ENCODE data around the gene CCL7. TPM values are rescaled to one million over a fixed set of nuclear protein-coding genes. Genes with fewer than 3 reads are reported as not detected.

CCL7 gene
- total RNA-seq, 1 donor from 2014 or later, result not detected

DNA sequence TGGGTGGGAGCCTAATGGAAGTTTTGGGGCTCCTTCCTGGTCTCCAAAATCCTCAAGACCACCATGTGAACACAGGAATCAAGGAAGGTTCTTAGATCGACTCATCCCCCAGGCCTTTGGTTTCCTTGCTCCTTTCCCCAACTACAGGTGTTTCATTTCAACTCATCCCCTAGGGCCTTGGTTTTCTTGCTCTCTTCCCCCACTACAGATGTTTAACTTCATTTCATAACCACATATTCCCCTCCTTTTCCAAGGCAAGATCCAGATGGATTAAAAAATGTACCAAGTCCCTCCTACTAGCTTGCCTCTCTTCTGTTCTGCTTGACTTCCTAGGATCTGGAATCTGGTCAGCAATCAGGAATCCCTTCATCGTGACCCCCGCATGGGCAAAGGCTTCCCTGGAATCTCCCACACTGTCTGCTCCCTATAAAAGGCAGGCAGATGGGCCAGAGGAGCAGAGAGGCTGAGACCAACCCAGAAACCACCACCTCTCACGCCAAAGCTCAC, 15.3 kb downstream of the CCL7 start, which contains the start of gene CCL11:
TSS of gene CCL11 (plus strand) at position 457 of the 507 bp plus-strand sequence. CDS start 67 bp downstream, outside the sequence.
- no peak for DNase-seq (ENCODE audit: low read depth in 2 of 2)

DNA sequence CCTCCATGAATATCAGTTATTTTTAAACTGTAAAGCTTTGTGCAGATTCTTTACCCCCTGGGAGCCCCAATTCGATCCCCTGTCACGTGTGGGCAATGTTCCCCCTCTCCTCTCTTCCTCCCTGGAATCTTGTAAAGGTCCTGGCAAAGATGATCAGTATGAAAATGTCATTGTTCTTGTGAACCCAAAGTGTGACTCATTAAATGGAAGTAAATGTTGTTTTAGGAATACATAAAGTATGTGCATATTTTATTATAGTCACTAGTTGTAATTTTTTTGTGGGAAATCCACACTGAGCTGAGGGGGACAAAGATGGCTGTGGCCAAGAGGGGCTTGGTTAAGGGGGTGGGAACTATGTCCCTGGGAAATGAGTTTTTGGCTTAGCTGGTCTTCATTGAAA, 17.9 kb downstream of the CCL7 start:
- peak in 1 of 2 donors; percentile 6 for DNase-seq (ENCODE audit: low read depth in 2 of 2)

DNA sequence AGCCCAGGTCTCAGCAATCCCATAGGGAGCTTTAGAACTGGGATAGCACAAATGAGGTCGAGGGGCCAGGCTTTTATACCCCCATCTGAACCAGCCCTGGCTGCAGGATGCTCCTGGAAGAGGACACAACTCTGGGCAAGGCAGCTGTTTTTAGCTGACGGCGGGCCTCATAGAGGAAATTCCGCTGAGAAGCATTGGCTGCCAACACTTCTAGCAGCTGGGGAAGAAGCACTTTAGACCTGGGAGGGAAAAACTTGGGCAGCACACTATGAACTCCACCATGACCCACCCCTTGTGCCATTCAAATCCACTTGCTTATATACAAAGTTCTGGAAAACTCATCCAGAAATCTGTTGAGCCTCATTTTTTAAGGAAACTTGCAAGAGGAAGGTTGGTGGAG, 20.6 kb downstream of the CCL7 start:
- no peak for DNase-seq (ENCODE audit: low read depth in 2 of 2)

DNA sequence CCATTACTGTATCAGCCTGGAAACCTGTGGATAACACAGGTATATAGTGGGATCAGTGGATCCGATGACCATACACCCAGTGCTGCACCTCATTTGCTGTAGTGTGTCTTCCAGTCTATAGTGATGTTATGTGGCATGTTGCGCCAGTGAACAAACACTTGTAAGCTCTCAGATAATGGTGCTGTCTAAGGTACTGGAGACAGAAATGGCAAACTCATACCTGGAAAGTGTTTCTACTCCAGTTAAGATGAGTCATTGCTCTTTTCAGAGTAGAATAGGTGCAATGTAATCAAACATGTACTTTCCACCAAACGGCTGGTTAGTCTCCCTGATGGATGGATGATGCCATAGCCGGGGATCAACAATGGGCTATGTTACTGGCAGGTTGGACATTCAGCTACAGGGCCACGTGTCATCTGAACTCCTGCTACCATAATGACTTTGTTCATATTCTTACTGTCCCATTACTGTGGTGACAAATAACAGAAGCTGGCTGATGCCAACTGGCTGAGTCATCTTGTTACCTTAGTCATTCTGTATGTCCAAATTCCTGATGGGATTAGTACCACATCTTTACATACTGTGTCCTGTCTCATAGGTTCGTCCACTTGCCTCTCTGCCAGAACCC, 21.8 kb downstream of the CCL7 start:
- no peak for DNase-seq (ENCODE audit: low read depth in 2 of 2)

DNA sequence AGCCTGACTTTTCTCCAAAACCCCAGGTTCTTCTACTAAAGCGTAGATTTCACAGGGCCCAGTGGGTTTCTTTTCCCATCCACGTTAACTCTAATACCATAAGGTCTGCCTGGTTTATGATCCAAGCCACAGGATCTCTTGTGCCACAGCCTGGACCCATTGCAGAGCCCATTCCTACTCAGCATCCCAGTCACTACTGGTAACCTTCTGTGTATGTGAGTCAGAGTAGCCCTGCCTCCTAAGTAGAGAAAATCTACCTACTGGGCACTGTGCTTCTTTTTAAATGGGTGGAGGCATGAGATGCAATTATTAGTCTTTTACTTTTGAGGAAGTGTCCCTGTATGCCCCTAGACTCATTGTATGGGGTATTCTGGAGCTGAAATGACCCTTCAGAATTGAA, 29.0 kb downstream of the CCL7 start:
- no peak for DNase-seq (ENCODE audit: low read depth in 2 of 2)

DNA sequence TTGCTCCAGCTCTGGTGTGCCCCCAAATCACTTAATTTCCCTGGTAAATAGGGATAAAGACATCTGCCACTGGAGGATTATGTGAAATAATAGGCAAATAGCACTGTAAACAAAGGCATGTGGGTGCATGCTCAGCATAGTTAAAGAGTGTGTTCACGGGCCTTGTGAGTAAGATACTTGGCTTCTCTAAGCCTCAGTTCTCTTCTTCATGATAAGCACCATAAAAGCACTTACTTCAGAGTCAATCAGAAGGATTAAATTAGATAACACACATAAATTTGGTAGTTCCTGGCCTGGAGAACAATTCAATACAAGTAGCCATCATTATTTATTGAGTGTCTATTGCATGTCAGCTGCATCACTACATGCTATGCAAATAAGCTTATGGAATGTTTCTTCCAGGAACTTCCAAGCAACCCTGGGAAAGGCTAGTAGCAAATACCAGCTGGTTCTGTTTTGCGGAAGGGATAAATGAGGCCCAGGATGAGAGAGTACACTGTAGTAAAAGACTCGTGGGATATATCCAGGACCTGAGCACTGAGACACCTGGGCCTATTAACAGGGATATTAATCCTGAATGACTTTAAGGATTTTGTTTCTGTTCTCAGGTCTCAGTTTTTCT, 30.0 kb downstream of the CCL7 start:
- DNase-seq (ENCODE audit: low read depth in 2 of 2), result no peak

DNA sequence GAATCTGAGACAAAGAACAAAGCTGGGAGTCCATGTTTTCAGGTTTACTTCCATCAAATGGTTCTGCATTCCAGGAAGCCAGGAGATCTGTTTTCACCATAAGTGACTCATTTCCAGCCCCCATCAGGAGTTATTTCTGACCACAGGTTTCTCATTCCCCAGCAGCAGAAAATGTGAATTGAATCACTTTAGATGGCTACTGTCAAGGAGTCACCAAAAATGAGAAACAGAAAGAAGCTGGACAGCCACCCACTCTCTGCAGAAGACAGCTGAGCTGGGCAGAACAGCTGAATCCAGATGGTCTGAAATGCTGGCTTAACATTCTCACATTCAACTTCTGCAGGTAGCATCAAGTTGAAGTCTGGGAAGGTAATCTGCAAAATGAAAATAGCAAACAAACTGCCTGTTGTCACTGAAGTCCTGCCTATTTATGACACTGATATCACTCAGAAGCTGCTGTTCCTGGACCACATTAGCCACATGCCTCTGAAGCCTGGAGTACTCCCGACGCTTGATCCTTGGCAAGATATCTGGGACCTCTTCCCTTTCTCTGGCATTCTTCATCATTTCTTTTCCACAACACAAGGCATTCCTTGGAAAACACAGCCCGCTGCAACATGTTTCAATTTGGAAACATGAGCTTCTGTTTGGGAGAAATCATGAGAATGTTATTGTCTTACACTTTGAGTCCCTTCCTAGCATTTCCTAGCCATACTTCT, 30.8 kb downstream of the CCL7 start:
- peak; percentile 9 to 27 for DNase-seq (ENCODE audit: low read depth in 2 of 2)

DNA sequence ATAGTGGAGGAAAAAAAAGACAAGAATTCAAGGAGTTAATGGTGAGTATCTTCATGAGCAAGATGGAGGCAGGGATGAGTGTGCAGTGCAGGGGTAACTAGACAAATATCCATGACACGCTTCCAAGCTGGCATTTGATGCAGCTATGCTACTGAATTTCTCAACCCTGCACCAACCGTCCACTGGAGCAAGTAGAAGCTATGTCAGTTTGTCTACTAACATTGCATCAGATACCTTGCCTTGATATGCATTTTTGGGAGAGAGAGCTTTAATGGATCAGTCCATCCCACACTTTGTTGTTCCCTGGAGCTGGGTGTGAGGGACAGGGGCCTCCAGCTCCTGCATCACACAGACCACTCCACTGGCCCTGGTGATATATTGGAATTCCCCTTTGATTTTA, 32.0 kb downstream of the CCL7 start:
- DNase-seq (ENCODE audit: low read depth in 2 of 2), result no peak

DNA sequence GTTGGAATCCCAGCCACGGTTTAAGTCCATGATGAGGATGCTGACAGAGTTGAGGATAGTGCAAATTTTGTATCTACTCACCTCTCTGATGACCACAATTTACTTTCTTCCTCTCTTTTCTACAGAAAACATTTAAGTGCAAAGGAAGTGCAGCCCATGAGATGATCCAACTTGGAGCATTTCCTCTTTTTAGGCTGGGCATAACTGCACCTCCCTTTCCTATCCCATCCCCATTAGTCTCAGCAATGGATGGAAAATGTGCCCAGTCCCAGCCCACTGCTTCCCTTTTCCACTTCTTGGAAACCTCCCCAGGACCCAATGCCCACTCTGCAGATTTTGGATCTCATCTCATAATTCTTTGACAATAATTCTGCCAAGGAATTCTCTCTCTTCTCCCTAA, 32.6 kb downstream of the CCL7 start:
- no peak for DNase-seq (ENCODE audit: low read depth in 2 of 2)

DNA sequence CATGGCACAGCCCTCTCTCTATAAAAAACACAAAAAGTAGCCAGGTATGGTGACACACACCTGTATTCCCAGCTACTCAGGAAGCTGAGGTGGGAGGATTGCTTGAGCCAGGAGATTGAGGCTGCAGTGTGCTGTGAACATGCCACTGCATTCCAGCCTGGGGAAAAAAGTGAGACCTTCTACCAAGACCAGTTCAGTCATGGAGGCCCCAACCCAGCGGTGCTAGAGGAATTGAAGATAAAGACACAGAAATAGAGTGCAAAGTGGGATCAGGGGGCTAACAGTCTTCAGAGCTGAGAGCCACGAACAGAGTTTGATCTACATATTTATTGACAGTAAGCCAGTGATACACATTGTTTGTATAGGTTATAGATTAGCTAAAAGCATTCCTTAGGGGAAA, 33.6 kb downstream of the CCL7 start:
- no peak for DNase-seq (ENCODE audit: low read depth in 2 of 2)

DNA sequence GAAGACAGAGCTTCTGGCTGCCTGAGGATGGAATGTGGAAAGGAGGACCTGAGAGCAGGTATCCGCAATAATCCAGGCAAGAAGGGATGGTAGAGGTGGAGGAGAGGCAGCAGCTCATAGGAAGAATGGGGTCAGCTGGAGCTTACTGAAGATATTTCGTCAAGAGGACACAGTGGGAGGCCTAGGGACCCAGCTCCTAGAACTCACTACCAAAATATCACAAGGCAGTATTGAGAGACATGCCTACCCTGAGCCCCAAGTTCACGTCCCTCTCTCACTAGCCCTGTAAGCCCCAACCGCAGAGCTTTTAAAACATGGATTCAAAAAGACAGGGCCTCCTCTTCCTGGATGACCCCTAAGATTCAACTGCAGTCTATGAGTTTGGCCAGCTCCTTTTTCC, 35.0 kb downstream of the CCL7 start:
- DNase-seq (ENCODE audit: low read depth in 2 of 2), result no peak

DNA sequence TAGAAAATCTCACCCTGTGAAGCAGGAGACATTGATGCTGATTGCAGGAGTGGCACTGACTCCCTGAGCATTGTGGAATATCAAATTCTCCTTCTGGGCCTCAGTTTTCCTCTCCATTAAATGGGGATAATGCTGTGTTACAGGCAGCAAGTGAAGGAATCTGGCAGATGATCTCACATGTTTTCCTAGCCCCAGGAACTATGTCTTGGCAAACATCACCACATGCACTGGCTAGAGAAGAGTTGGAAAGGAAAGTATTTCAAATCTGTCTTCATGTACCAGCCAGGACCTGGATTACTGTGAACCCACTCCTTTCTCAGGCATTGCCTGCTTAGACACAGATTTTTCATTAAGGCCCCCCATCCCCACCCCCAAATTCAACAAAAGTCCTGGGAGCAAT, 35.6 kb downstream of the CCL7 start:
- no peak for DNase-seq (ENCODE audit: low read depth in 2 of 2)

DNA sequence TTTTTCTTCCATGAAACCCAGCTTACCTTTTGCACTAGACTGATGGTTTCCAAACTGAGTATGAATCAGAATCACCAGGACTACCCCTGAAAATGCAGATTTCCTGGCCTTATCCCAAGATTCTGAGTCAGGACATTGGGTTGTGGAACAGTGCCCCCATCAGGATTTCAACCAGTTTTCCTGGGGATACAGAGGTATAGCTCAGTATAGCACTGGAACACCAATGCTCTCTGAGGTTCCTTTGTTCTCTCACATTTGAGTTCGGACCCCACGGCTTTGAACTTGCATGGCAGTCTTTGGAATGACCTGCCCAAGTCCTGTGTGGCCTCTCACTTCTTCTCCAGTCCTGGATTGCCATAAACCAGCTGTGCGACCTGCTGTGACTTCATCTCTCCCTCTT, 36.4 kb downstream of the CCL7 start:
- peak; percentile 57 to 65 for DNase-seq (ENCODE audit: low read depth in 2 of 2)

DNA sequence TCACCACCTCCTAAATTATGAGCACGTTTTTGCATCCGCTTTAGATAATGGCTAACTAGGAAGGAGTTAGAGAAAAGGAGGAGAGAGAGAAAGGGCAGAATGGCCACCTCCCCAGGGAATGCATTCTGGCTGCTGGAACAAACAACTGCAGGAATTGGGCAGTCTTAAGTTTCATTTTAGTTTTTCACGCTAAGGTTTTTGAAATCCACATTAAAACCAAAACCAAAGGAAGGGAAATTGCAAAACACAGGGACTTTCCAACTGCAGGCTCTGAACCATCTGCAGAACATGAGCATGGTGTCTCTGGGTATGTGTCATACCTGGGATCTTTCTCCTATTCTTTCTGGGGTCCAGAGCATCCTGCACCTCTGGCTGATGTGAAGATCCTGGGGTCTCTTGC, 37.1 kb downstream of the CCL7 start:
- DNase-seq (ENCODE audit: low read depth in 2 of 2), result peak in 1 of 2 donors; percentile 18

DNA sequence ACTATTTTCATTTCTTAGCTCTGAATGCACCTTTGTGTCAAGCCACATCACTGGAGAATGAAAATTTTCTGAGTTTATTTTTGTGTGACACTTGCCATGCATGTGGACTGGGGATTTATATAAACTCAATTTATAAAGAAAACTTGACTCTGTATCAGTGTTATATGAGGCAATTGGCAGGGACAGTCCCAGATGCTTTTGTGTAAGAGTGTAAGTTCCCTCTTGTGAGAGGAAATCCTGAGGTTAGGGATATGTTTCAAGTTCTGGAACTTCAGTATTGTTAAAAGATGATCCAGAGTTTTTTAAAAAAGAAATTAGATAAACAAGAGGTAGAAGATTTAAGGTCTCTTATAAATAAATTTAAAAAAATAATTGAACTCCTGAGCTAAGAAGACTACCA, 38.4 kb downstream of the CCL7 start:
- no peak for DNase-seq (ENCODE audit: low read depth in 2 of 2)

DNA sequence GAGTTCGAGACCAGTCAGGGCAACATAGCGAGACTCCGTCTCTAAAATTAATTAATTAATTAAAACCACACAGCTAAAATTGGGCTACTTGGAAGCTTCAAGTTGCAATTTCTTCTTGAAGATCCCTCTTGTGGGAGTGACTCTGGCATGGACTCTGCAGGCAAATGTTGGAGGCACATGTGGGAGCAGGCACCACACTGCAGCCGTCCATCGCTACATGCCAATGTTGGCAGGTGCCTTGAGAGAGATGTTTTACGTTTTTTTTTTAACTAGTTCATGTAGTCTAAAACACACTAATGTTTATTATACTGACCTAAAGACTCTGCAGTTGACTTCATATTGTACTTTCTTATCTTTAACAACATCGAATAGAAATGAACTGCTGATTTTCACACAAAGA, 41.3 kb downstream of the CCL7 start:
- DNase-seq (ENCODE audit: low read depth in 2 of 2), result no peak

DNA sequence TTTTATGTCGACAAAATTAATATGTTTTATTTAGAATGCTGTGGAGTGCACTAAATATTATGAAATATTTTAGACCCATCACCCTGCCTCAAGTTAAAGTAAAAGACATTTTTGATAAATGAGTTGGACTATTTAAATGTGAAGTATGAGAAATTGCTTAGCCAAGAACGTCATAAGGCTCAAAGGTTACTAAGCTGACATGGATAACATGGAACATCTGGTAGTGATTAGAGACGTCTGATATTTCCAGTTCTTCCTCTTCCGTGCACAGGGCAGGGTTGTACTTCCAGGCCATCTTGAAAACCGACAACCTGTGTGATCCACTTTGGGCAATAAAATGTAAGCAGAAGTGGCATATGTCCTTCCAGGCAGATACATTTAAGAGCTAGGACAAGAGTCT, 42.1 kb downstream of the CCL7 start:
- DNase-seq (ENCODE audit: low read depth in 2 of 2), result no peak

DNA sequence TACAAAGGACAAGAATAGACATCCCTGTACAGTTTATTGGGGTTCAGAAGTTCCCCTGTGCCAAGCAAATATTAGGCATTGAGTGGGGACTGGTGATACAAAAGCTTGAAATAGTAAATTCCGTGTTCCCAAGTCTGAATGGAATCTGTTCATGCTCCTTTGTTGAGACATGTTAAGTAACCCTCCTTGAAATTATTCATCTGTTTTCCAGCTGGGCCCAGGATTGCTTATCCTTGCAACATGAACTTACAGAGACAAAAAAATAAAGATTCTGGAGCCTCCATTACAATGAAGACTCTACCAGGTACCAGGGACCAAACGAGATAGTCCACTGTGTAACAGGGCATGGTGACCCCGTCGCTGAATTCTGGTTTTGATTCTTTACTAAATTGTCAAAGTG, 43.1 kb downstream of the CCL7 start:
- no peak for DNase-seq (ENCODE audit: low read depth in 2 of 2)

DNA sequence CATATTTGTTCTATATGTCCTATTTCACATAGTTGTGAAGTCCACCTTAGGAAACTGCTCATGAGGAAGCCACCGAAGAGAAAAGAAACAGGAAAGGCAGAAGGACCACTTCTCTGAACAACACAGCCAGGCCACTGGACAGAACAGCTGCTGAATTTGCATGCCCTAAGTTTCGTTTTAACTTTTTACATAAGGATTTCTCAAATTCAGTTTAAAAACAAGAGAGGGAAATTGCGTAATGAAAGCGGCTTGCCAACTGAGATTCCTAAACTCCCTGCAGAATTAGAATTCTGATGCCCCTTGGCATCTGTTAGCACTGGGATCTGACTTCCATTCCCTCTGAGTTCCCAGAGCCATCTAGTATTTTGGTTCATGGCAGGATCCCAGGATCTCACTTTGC, 44.3 kb downstream of the CCL7 start:
- peak in 1 of 2 donors; percentile 57 for DNase-seq (ENCODE audit: low read depth in 2 of 2)

DNA sequence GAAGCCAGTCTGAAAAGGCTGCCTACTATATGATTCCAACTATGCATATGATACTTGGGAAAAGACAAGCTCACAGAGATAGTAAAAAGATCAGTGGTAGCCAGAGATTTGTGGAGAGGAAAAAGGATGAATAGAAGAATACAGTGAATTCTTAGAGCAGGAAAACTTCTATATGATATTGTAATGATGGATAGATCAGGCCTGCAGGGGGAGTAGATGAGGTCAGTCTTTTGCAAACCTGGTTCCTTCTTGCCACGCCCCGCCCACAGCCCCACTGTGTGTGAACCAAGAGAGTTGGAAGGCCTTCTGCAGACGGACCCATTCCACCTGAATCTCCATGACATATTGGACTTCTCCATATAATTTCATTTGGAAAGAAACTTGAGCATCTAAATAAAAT, 48.5 kb downstream of the CCL7 start:
- no peak for DNase-seq (ENCODE audit: low read depth in 2 of 2)

DNA sequence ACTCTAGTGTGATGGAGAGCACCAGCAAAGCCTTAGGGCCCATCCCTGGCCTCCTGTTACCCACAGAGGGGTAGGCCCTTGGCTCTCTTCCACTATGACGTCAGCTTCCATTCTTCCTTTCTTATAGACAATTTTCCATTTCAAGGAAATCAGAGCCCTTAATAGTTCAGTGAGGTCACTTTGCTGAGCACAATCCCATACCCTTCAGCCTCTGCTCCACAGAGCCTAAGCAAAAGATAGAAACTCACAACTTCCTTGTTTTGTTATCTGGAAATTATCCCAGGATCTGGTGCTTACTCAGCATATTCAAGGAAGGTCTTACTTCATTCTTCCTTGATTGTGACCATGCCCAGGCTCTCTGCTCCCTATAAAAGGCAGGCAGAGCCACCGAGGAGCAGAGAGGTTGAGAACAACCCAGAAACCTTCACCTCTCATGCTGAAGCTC, 49.0 kb downstream of the CCL7 start, which contains the start of gene CCL8:
TSS of gene CCL8 (plus strand) at position 397 of the 445 bp plus-strand sequence. CDS start 67 bp downstream, outside the sequence.
- no peak for DNase-seq (ENCODE audit: low read depth in 2 of 2)
